Measurements from ENCODE around the gene WDR27. TPM values are rescaled to one million over a fixed set of nuclear protein-coding genes. Genes with fewer than 3 reads are reported as not detected.

WDR27 gene
- total RNA-seq, 3 donors from 2014 or later (not counting 1 experiment from before 2014, with no cell fraction given), result 12.7 to 31.0 (median 25.3) TPM

- no peak overlapping the region for H3K27ac ChIP-seq (ENCODE audit: low read length)
- Mint-ChIP-seq H3K4me1 (no peaks in the 10 kb centered on the region), H3K36me3 (no peaks in the 10 kb centered on the region), H3K27me3 (ENCODE audit: low read depth in 2 of 2) (peaks cover 5 to 9% of the 10 kb centered on the region in 2 donors), H3K9me3 (no peaks in the 10 kb centered on the region), H3K27ac (no peak overlapping the region), H3K4me3 (no peak overlapping the region)
- TF ChIP-seq CTCF (IDR thresholded peaks at IDR 0.05), result no peak
- ATAC-seq (no peak), DNase-seq (no peak)
- H3K27me3 ChIP-seq (ENCODE audit: control insufficient read depth, insufficient read depth, low read length), result no peaks in the 10 kb centered on the region
- no peaks in the 10 kb centered on the region for H3K4me1 ChIP-seq (ENCODE audit: control insufficient read depth, insufficient read depth, low read length)
- WGBS (ENCODE audit: insufficient coverage), result 91% methylated on average over 3 of the region's 3 CpGs
- H3K4me3 ChIP-seq (ENCODE audit: low read length), result no peak overlapping the region
- H3K36me3 ChIP-seq (ENCODE audit: control insufficient read depth, insufficient read depth, low read length), result no peaks in the 10 kb centered on the region
- intact Hi-C loops (cut with micrococcal nuclease), result no loop called here
- no peaks in the 10 kb centered on the region for H3K9me3 ChIP-seq (ENCODE audit: control insufficient read depth, insufficient read depth, low read length)
These were observed 207.8 kb downstream of the WDR27 start for GRCh38 chr6:169494038-169494437.

DNA sequence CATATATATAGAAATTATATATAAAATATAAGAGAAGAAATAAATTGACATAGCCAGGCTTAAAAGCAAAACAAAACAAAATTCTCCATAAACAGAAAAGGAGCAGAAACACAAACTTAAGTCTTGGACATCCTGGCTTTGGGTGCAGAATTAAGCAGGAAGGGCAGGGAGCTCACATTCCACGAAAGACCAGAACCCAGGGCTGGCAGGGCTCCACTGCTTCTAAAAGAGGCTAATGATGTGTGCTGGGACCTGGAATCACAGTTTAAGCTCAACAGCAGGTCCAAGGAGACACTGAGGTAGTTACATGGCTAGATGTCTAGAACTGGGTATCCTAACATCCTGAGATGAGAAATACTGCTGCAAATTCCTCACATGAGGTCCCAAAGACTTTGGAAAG lies 210.3 kb downstream of the WDR27 start:
- intact Hi-C loops (cut with micrococcal nuclease), result no loop called here
- Mint-ChIP-seq H3K27ac (no peak overlapping the region), H3K4me3 (no peak overlapping the region), H3K36me3 (no peaks in the 10 kb centered on the region), H3K9me3 (no peaks in the 10 kb centered on the region), H3K4me1 (no peaks in the 10 kb centered on the region), H3K27me3 (ENCODE audit: low read depth in 2 of 2) (peaks cover 5 to 8% of the 10 kb centered on the region in 2 donors)
- Histone ChIP-seq H3K36me3 (ENCODE audit: control insufficient read depth, insufficient read depth, low read length) (no peaks in the 10 kb centered on the region), H3K4me1 (ENCODE audit: control insufficient read depth, insufficient read depth, low read length) (no peaks in the 10 kb centered on the region), H3K27me3 (ENCODE audit: control insufficient read depth, insufficient read depth, low read length) (no peaks in the 10 kb centered on the region), H3K9me3 (ENCODE audit: control insufficient read depth, insufficient read depth, low read length) (no peaks in the 10 kb centered on the region), H3K4me3 (ENCODE audit: low read length) (no peak overlapping the region), H3K27ac (ENCODE audit: low read length) (no peak overlapping the region)
- no peak for TF ChIP-seq CTCF (IDR thresholded peaks at IDR 0.05)
- no peak for DNase-seq
- ATAC-seq, result no peak
- 88% methylated on average over 1 of the region's 1 CpG for WGBS (ENCODE audit: insufficient coverage)

GRCh38 chr6:169490830-169491229 lies 211.0 kb downstream of the WDR27 start:
- Mint-ChIP-seq H3K36me3 (no peaks in the 10 kb centered on the region), H3K9me3 (no peaks in the 10 kb centered on the region), H3K27me3 (ENCODE audit: low read depth in 2 of 2) (peaks cover 2% of the 10 kb centered on the region in 2 donors), H3K4me3 (no peak overlapping the region), H3K27ac (no peak overlapping the region), H3K4me1 (no peaks in the 10 kb centered on the region)
- ATAC-seq, result no peak
- H3K36me3 ChIP-seq (ENCODE audit: control insufficient read depth, insufficient read depth, low read length), result no peaks in the 10 kb centered on the region
- H3K27ac ChIP-seq (ENCODE audit: low read length), result no peak overlapping the region
- no peaks in the 10 kb centered on the region for H3K9me3 ChIP-seq (ENCODE audit: control insufficient read depth, insufficient read depth, low read length)
- no peak for DNase-seq
- H3K27me3 ChIP-seq (ENCODE audit: control insufficient read depth, insufficient read depth, low read length), result no peaks in the 10 kb centered on the region
- no peaks in the 10 kb centered on the region for H3K4me1 ChIP-seq (ENCODE audit: control insufficient read depth, insufficient read depth, low read length)
- TF ChIP-seq CTCF (IDR thresholded peaks at IDR 0.05), result no peak
- no peak overlapping the region for H3K4me3 ChIP-seq (ENCODE audit: low read length)
- intact Hi-C loops (cut with micrococcal nuclease), result no loop called here
- WGBS (ENCODE audit: insufficient coverage), result 86% methylated on average over 5 of the region's 5 CpGs

GRCh38 chr6:169490246-169490641 lies 211.6 kb downstream of the WDR27 start:
- no peaks in the 10 kb centered on the region for H3K36me3 Mint-ChIP-seq
- no peak overlapping the region for H3K4me3 ChIP-seq (ENCODE audit: low read length)
- H3K36me3 ChIP-seq (ENCODE audit: control insufficient read depth, insufficient read depth, low read length), result no peaks in the 10 kb centered on the region
- TF ChIP-seq CTCF (IDR thresholded peaks at IDR 0.05), result no peak
- no peaks in the 10 kb centered on the region for H3K4me1 Mint-ChIP-seq
- no peaks in the 10 kb centered on the region for H3K27me3 ChIP-seq (ENCODE audit: control insufficient read depth, insufficient read depth, low read length)
- H3K9me3 Mint-ChIP-seq, result no peaks in the 10 kb centered on the region
- H3K4me3 Mint-ChIP-seq, result no peak overlapping the region
- intact Hi-C loops (cut with micrococcal nuclease), result no loop called here
- no peak for DNase-seq
- H3K27ac ChIP-seq (ENCODE audit: low read length), result no peak overlapping the region
- no peak overlapping the region for H3K27ac Mint-ChIP-seq
- H3K27me3 Mint-ChIP-seq (ENCODE audit: low read depth in 2 of 2), result no peaks in the 10 kb centered on the region
- WGBS (ENCODE audit: insufficient coverage), result 96% methylated on average over 6 of the region's 6 CpGs
- H3K9me3 ChIP-seq (ENCODE audit: control insufficient read depth, insufficient read depth, low read length), result no peaks in the 10 kb centered on the region
- no peak for ATAC-seq
- H3K4me1 ChIP-seq (ENCODE audit: control insufficient read depth, insufficient read depth, low read length), result no peaks in the 10 kb centered on the region

Measured in natural killer cell (primary cell).